22Rv1 (cell line): ENCODE data around the gene SND1.

Experiments used
- CTCF ChIP-seq: fragments of 450-650 bp; IDR thresholded peaks from 2 replicates; pipeline ENCODE4 v1.5.1; 2017; ENCODE audit warnings: mild to moderate bottlenecking
- ZFX ChIP-seq: fragments of 450-650 bp; IDR thresholded peaks from 2 replicates; pipeline ENCODE4 v1.6.1; 2017; ENCODE audit warnings: antibody characterized with exemption, borderline replicate concordance

GRCh38 chr7:127652333-127653248 is 597 bp downstream of the SND1 start:
- TF ChIP-seq CTCF: no peak
- TF ChIP-seq ZFX: no peak
